HAP-1 (cell line): ENCODE results near the gene SLC24A4.

Experiments used
- DNase-seq, 2 experiments: peaks; one replicate each; pipeline ENCODE4 v3.0.0-alpha.2; 2016 to 2020; ENCODE audit warnings: low spot score in 2 of 2
- H3K27me3 ChIP-seq: fragments of 250-450 bp; sonication (Bioruptor Pico); 2 replicates; pipeline ENCODE4 v1.5.1; 2020; ENCODE audit warnings: low read depth, mild to moderate bottlenecking, moderate library complexity
- H3K36me3 ChIP-seq: fragments of 250-450 bp; sonication (Bioruptor Pico); replicated peaks from 2 replicates; pipeline ENCODE4 v1.5.1; 2020; ENCODE audit warnings: mild to moderate bottlenecking
- H3K4me1 ChIP-seq: fragments of 250-450 bp; sonication (Bioruptor Pico); 2 replicates; pipeline ENCODE4 v1.5.1; 2020; ENCODE audit warnings: mild to moderate bottlenecking
- H3K4me3 ChIP-seq: fragments of 250-450 bp; sonication (Bioruptor Pico); 2 replicates; pipeline ENCODE4 v1.5.1; 2020; ENCODE audit warnings: mild to moderate bottlenecking, moderate library complexity
- H3K9me3 ChIP-seq: fragments of 250-450 bp; sonication (Bioruptor Pico); 2 replicates; pipeline ENCODE4 v1.5.1; 2020; ENCODE audit warnings: mild to moderate bottlenecking, moderate library complexity
- in situ Hi-C: fragments of 300-500 bp; cut with MboI; formaldehyde crosslinking; loops from 3 replicates; pipeline ENCODE4 v1.14.3; 2020; ENCODE audit warnings: low sequenced_read_pairs, inconsistent platforms, mixed read lengths

The SLC24A4 gene

DNA sequence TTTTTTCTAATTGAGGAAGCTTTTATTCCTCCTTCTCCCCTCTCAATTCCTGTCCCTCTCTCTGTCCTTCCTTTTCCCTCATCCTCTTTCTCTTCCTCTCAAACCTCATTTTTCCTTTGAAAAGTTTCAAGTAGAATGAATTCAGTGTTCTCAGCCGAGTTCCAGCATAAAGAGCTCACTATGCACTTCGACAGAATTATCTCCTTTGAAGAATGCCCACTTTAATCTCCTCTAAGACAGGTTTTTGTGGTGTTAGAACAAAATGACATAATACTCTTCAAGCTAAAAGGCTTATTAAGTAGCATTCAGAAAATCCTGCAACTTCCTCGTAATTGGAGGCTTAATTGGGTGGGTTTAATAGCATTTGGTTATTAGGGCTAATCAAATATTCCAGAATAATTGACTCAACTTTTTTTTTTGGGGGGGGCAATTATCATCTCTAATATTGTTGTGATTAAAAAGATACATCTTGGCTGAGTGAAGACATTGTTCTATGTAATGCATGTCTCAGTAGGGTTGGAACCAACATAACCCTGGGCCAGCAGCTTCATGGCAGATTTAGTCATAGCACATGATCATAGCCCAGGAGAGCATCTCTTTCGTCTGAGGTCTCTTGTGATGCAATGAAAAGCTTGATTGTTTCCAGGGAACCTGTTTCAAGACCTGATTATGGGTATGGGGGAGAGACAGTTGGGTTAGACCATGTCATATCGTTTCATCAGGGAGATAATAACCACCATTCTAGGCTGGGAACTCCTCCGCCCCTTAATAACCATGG lies 25.0 kb upstream of the SLC24A4 start:
- no peaks in the 10 kb centered on the region for H3K4me1 ChIP-seq
- H3K9me3 ChIP-seq: no peaks in the 10 kb centered on the region
- H3K36me3 ChIP-seq: no peaks in the 10 kb centered on the region
- 0 out of 2 replicates have a peak, but pooled peaks cover 3% of the 10 kb centered on the region for H3K27me3 ChIP-seq
- no peak overlapping the region for H3K4me3 ChIP-seq
- in situ Hi-C loops: no loop called here
- no peak for DNase-seq

DNA sequence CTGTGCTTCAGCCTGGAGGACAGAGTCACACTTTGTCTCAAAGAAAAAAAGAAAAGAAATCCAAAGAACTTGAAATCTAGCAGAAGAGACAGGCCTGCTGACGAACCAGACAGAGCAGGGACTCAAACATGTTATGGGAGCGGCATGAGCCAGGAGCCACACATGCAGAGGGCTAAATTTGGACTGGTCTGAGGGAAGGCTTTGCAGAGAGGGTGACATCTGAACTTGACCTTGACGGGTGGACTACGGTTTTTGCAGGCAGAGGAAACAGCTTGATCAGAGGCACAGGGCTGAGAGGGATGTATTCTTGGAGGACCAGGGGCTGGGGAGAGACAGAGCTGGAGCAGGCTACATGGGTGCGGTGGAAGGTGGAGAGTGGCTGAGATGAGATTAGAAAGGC lies 20.5 kb upstream of the SLC24A4 start:
- in situ Hi-C loops: no loop called here
- H3K4me1 ChIP-seq: no peaks in the 10 kb centered on the region
- no peak for DNase-seq
- 0 out of 2 replicates have a peak, but pooled peaks cover 3% of the 10 kb centered on the region for H3K27me3 ChIP-seq
- no peaks in the 10 kb centered on the region for H3K9me3 ChIP-seq
- no peaks in the 10 kb centered on the region for H3K36me3 ChIP-seq
- H3K4me3 ChIP-seq: no peak overlapping the region

DNA sequence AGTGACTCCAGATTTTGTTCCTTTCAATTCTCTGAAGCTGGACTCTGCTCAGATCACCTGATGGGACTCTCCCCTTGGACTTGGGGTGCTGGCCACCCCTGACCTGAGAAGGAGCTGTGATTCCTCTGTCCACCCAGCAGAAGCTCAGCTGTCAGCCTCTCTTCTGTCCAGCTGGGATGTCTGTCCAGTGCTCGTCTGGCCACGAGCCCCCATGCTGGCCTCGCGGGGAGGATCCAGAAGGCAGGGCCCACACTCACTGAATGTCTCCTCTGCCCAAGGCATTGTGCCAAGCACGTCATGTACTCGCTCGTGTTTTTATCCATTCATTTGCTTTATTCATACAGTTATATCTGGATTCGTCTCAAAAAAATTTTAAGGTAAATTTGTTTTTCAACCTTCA lies 14.2 kb upstream of the SLC24A4 start:
- no peaks in the 10 kb centered on the region for H3K27me3 ChIP-seq
- in situ Hi-C loops: no loop called here

DNA sequence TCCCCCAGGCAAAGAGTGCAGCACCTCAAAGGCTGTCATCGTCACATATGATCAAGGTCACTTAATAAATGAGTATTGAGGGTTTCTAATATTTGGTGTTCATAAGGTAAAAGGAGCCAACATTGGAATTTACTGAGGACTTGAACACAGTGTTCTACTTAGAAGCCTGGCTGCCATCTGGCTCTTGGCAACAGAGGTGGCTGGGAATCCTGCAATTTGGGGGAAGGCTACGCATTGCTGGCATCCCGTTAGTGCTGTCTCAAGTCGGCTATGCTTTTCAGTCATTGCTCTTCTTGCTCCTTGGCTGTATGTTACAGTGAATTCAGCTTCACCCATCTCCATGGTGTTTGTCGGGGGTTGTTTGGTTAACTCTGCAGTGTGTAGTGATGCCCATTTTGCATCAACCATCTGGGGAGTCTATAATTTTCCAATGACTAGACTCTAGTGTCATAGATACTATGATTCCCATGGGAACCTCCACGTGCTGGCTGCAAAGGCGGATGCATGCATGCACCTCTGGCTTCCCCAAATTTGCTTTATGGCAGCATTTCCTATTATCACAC lies 12.9 kb upstream of the SLC24A4 start:
- Histone ChIP-seq H3K36me3 (no peaks in the 10 kb centered on the region), H3K4me1 (no peaks in the 10 kb centered on the region), H3K9me3 (no peaks in the 10 kb centered on the region), H3K27me3 (no peaks in the 10 kb centered on the region), H3K4me3 (no peak overlapping the region)
- DNase-seq: no peak
- in situ Hi-C loops: no loop called here

More for the DNA sequence above, 14.2 kb upstream of the SLC24A4 start:
- Histone ChIP-seq H3K4me1 (no peaks in the 10 kb centered on the region), H3K4me3 (no peak overlapping the region), H3K36me3 (no peaks in the 10 kb centered on the region), H3K9me3 (no peaks in the 10 kb centered on the region)
- no peak for DNase-seq

DNA sequence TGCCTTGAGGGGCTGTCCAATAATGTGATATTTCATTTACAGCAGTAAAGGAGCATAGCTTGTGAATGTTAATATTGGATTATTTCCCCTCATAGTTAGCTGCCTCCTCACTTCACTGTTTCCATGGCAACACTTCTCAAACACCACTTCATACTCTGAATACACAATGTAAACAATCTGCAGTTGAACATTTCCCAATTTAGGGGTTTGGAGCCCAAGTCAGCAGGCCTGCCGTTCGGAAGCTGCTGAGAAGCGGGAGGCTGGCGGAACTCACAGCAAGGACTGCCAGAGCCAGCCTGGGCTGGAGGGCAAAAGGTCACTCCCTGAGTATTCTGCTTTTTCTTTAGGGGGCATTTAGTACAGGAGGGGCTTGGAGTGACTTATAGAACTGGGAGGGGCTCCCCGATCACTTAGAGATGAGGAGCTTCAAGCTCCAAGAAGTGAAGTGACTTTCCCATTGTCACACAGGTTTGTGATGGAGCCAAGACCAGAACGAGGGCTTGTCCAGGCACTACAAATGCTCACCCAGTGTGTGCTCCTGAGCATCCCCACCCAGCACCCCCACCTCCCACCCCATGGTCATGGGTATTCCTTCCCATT lies 12.1 kb upstream of the SLC24A4 start:
- DNase-seq: no peak
- H3K27me3 ChIP-seq: no peaks in the 10 kb centered on the region
- in situ Hi-C loops: no loop called here
- H3K4me1 ChIP-seq: no peaks in the 10 kb centered on the region
- H3K9me3 ChIP-seq: no peaks in the 10 kb centered on the region
- H3K4me3 ChIP-seq: no peak overlapping the region
- no peaks in the 10 kb centered on the region for H3K36me3 ChIP-seq

DNA sequence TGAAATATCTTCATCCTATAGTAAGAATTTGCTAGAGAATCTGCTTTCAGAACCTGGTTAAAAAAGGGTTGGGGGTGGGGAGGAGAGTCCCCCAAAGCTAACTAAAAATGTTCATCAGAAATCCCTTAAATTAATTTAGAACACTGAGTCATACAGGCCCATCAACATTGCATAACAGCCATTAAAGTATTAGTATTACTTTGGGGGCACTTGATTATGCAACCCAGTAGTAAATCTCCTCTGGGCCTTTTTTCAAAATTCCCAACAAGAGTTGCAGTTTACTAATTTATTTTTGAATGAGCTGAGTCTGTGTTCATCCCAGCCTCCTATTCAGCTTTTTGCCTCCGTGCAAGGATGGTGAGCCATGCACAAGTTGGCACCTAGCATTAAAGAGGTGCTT lies 8.8 kb upstream of the SLC24A4 start:
- Histone ChIP-seq H3K27me3 (no peaks in the 10 kb centered on the region), H3K4me1 (no peaks in the 10 kb centered on the region), H3K4me3 (no peak overlapping the region), H3K36me3 (no peaks in the 10 kb centered on the region), H3K9me3 (no peaks in the 10 kb centered on the region)
- in situ Hi-C loops: no loop called here
- DNase-seq: no peak

DNA sequence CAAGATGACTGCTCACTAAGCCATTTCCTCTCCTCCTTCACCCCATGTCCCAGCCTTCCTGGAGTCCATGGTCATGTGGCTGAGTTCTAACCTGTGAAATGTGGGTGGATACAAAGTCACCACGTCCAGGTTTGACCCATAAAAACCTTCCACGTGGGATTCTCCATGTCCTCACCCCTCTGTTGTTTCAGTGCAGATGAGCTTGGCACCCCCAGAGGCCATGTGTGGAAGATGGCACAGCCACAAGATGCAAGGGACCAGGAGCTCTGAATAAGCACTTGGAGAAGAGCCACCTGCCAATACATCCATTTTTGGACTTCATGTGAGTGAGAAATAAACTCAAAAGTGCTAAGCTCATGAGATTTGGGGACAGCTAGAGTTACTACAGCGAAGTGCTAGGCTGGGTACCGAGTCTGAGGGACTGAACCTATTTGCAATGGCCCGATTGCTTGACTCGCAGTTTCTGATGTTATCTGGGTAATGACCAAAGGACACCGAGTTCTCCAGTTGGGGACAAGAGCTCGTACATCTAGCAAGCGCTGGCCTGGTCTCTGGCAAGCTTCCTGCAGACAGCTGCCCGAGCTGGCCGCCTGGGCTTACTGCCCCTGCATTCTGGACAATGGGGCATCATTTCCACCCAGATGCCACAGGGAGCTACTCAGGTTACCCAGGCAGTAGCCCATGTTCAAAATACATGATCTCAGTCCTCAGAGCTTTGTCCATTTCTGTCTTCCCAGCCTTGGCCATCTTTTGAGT lies 7.7 kb upstream of the SLC24A4 start:
- in situ Hi-C loops: no loop called here
- H3K4me1 ChIP-seq: no peaks in the 10 kb centered on the region
- no peaks in the 10 kb centered on the region for H3K36me3 ChIP-seq
- no peak for DNase-seq
- no peaks in the 10 kb centered on the region for H3K9me3 ChIP-seq
- no peaks in the 10 kb centered on the region for H3K27me3 ChIP-seq
- no peak overlapping the region for H3K4me3 ChIP-seq

DNA sequence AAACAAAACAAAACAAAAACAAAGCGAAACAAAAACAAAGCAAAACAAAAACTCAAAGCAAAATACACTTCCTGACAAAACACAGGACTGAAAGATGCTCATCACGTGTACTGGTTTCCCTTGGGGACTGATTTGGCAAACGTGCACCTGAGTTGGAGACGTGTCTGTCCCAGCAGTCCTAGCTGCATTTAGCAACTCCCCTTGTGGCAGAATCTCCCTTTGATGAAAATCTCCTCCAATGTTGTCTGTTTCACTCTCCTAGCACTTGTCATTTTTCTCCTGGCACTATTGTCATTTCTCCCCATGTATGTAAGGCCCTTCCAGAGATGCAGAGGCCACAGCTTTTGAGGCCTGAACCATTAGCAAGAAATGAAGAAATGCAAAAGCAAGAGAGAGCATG lies 6.8 kb upstream of the SLC24A4 start:
- no peak for DNase-seq
- Histone ChIP-seq H3K9me3 (no peaks in the 10 kb centered on the region), H3K4me1 (no peaks in the 10 kb centered on the region), H3K36me3 (no peaks in the 10 kb centered on the region), H3K4me3 (no peak overlapping the region), H3K27me3 (peaks cover 4% of the 10 kb centered on the region; the same call in 1 of the 2 replicates)
- in situ Hi-C loops: no loop called here

DNA sequence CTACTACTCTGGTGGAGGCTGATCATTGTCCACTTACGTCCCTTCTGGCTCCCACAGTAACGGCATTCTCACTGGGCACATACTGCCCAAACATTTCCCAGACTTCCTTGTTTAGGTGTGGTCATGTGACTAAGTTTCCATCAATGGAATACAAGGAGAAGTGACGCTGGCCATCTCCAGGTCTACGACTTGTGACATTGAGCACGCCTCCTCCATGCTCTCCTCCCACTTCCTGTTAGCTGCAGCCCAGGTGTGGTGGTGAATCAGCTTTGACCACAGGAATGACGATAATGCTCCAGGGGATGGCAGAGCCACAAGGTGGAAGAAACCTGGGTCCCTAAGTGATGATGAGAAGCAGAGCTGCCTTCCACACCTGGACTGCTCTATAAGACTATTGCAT lies 6.0 kb upstream of the SLC24A4 start:
- Histone ChIP-seq H3K4me3 (no peak overlapping the region), H3K4me1 (no peaks in the 10 kb centered on the region), H3K27me3 (peaks cover 8% of the 10 kb centered on the region; the same call in 1 of the 2 replicates), H3K36me3 (no peaks in the 10 kb centered on the region), H3K9me3 (no peaks in the 10 kb centered on the region)
- in situ Hi-C loops: no loop called here
- no peak for DNase-seq

DNA sequence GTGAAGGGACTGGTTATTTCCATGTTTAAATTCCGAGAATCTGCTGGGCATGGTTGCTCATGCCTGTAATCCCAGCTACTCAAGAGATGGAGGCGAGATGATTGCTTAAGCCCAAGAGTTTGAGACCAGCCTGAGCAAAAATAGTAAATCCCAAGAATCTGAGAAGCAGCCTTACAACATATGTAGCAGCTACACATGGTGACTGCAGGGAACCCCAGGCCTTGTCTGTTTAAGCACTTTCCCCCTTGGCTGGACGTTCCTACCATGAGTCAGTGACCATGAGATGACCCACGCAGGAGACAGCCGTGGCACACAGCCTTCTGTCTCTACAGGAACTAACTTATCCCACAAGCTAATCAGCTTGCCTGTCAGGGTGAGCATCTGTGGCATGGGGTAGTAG lies 5.5 kb upstream of the SLC24A4 start:
- Histone ChIP-seq H3K36me3 (no peaks in the 10 kb centered on the region), H3K9me3 (no peaks in the 10 kb centered on the region), H3K27me3 (peaks cover 13% of the 10 kb centered on the region), H3K4me3 (no peak overlapping the region), H3K4me1 (no peaks in the 10 kb centered on the region)
- in situ Hi-C loops: no loop called here
- no peak for DNase-seq

DNA sequence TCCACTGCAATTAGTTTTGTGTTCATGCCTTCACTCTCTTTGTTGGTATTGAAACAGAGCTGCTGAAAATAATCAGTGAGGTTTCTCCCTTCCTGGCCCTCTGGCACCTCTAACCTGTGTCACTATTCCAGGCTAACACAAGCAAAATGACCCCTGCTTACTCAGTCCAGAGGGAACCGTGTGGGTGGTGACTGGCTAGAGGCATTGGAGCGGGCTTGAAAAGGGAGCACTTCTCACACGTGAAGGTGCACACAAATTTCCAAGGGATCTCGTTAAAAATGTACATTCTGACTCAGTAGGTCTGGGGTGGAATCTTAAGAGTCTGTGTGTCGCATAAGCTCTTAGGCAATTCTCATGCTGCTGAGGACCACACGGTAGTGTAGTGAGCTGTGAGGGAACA lies 1.3 kb upstream of the SLC24A4 start:
- H3K9me3 ChIP-seq: no peaks in the 10 kb centered on the region
- no peak overlapping the region for H3K4me3 ChIP-seq
- in situ Hi-C loops: no loop called here
- peaks cover 13% of the 10 kb centered on the region for H3K27me3 ChIP-seq
- H3K4me1 ChIP-seq: no peaks in the 10 kb centered on the region
- no peak for DNase-seq
- H3K36me3 ChIP-seq: no peaks in the 10 kb centered on the region

DNA sequence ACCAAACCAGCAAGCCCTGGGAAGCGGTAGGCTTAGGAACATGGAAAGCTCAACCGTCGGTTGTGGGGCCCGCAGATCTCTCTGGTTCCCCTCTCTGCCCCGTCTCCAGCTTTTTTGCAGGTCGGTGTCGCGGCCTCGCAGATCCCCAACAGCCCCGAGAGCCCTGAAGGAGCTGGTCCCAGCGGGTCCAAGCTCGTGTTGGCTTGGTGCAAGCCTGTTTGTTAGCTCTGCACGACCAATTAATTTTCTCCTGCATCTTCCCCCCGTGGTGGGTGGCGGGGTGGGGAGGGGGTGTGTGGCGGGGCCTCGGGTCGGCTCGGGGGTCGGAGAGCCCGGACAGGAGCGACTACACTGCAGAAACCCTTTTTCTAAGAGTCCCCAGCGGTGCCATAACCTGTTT lies 449 bp upstream of the SLC24A4 start:
- H3K27me3 ChIP-seq: peaks cover 13% of the 10 kb centered on the region
- H3K36me3 ChIP-seq: no peaks in the 10 kb centered on the region
- no peaks in the 10 kb centered on the region for H3K4me1 ChIP-seq
- in situ Hi-C loops: no loop called here
- no peak overlapping the region for H3K4me3 ChIP-seq
- H3K9me3 ChIP-seq: no peaks in the 10 kb centered on the region
- DNase-seq: no peak

DNA sequence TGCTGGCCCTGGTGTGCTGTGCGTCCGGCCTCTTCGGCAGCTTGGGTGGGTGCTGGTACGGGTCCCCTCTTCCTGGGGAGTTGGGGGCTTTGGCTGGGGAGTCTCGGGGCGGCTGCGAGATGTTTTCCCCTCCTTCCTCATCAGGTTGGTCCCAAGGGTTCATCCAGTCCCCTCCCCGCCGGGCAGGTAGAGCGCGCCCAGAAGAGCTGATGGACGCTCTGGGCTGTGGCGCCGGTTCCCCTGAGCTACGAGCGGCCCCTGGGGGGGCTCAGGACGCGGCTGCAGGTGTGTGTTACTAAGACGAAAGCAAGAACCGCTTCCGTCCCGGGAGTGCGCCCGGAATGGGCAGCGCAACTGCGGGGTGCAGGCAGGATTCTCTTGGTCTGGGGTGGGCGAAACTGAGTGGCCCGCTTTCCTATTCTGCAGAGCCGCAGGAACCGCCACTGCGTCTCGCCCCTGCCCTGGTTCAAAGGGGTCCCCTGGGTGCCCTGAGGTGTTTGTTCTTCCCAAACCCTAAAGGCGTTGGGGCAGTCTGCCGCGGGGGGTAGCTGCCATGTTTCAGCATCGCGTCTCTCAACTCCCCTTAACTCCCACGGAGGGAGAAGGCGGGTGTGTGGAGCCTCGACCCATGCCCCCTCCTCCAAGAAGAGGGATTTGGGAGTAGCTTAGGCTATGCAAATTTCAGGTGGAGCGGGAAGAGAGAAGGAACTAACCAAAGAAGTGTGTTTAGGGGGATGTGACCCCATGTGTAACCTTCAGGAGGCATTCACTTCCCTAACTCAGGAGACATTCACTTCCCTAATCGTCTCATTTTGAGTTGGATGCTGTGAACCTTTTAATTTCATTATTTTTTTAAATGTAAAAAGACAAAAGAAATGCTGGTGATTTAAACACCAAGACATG lies 1.2 kb downstream of the SLC24A4 start:
- in situ Hi-C loops: no loop called here
- H3K4me3 ChIP-seq: no peak overlapping the region
- H3K4me1 ChIP-seq: no peaks in the 10 kb centered on the region
- no peaks in the 10 kb centered on the region for H3K9me3 ChIP-seq
- H3K27me3 ChIP-seq: peaks cover 13% of the 10 kb centered on the region
- no peak for DNase-seq
- no peaks in the 10 kb centered on the region for H3K36me3 ChIP-seq
